Fibroblast of villous mesenchyme (primary cell): ENCODE results near the gene TXLNB. TPM values are rescaled to one million over a fixed set of nuclear protein-coding genes. Genes with fewer than 3 reads are reported as not detected.

ENCODE experiments used
- DNase-seq: peaks from one replicate; pipeline ENCODE4 v3.0.0-alpha.2; 2010; ENCODE audit warnings: low read depth
- H3K4me3 ChIP-seq: 2 replicates; pipeline ENCODE4 v1.5.1; 2011; ENCODE audit warnings: low read depth, mild to moderate bottlenecking, low read length
- CTCF ChIP-seq: IDR thresholded peaks from 2 replicates; pipeline ENCODE4 v1.5.1; 2012; ENCODE audit warnings: low read depth, mild to moderate bottlenecking, low read length; ENCODE audit not compliant: insufficient read depth
- total RNA-seq: library from RNA; depleted of rRNA; stranded (reverse); fragments of >200 nt; gene quantifications from 2 replicates; pipeline ENCODE4 v1.2.3, GENCODE V29; 2012

Gene TXLNB
- total RNA-seq, 1 donor, result under 0.01 TPM

GRCh38 chr6:139262519-139263300, 29.1 kb downstream of the TXLNB start:
- H3K4me3 ChIP-seq, result no peak overlapping the region
- no peak for TF ChIP-seq CTCF
- DNase-seq, result no peak

- H3K4me3 ChIP-seq, result no peak overlapping the region
- no peak for TF ChIP-seq CTCF
- no peak for DNase-seq
Observed at GRCh38 chr6:139257821-139258398, 33.9 kb downstream of the TXLNB start.

GRCh38 chr6:139257291-139257690, 34.5 kb downstream of the TXLNB start:
- no peak for TF ChIP-seq CTCF
- DNase-seq, result no peak
- no peak overlapping the region for H3K4me3 ChIP-seq

GRCh38 chr6:139256087-139256486, 35.7 kb downstream of the TXLNB start:
- H3K4me3 ChIP-seq, result no peak overlapping the region
- DNase-seq, result no peak
- TF ChIP-seq CTCF, result no peak

- no peak for DNase-seq
- no peak overlapping the region for H3K4me3 ChIP-seq
- TF ChIP-seq CTCF, result no peak
Observed at GRCh38 chr6:139254196-139254595, 37.6 kb downstream of the TXLNB start.

- DNase-seq, result no peak
- no peak overlapping the region for H3K4me3 ChIP-seq
- no peak for TF ChIP-seq CTCF
Observed at GRCh38 chr6:139253656-139254055, 38.1 kb downstream of the TXLNB start.
